Fibroblast of skin of scalp (primary cell): ENCODE results near the gene CDCA4.

Source experiments
- DNase-seq: peaks from one replicate; pipeline ENCODE4 v3.0.0-alpha.2; 2013

The CDCA4 gene

DNA sequence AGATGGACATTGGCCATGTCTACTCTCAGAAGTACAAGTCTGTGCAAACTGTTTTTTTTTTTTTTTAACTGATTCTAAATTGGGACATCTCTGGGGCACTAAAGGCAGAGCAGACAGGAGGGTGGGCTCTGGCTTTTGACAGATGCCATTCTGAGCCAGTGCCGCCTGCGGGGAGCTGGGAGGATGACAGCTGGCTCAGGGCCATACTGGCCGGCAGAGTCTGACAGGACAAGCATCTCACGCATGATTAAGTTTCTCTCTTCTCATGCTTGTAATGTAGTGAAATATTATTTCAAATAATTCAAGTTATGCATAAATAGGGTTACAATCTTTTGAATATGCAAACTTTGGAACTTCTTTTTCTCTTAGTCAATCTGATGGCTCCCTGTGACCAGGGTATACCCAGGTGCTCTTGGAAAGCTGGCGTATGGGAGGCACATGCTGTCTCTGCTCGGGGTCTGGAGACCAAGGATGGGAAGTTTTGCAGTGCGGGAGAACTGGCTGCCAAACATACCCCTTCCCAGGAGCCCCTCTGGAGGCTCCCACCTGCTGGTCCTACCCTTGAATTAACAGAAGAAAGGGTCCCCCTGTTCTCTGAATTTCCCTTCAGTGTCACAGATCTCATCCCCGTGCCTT lies 7.6 kb downstream of the CDCA4 start:
- DNase-seq: peak; percentile 45

DNA sequence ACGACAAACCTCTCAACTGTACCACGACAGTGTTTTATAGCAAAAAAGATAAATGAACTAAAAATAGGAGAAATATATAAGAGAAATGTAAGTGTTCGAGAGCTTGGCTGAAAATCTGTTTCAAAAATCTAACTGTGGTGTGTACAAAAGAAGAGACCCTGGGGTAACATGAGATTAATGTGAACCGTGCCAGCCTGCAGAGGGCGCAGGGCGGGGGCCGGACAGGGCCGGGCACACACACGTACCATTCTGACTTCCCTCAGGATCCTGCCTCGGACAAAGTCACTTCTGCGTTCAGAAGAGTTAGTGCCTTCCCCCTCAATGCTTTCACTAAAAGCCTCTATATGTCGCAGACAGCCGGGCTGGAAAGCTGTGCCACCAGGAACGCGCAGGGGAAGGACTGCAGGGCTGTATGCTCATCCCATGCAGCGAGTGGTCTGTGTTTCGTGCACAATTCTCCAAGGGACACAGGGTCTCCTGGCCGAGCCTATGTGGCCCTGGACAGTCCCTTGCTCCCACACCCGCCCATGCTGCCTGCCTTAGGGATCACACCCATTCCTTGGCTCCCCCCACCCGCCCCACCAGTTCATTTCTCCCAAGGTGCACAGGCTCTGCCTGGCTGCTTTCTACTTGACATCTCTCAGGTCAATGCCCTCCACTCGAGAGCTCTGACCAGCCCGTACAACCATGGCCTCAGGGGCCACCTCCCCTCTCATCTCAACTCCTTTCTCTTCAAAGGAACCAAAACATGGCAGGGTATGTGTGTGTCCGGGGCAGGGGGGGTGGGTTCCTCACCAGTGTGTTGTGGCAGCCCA lies 8.5 kb downstream of the CDCA4 start:
- no peak for DNase-seq

DNA sequence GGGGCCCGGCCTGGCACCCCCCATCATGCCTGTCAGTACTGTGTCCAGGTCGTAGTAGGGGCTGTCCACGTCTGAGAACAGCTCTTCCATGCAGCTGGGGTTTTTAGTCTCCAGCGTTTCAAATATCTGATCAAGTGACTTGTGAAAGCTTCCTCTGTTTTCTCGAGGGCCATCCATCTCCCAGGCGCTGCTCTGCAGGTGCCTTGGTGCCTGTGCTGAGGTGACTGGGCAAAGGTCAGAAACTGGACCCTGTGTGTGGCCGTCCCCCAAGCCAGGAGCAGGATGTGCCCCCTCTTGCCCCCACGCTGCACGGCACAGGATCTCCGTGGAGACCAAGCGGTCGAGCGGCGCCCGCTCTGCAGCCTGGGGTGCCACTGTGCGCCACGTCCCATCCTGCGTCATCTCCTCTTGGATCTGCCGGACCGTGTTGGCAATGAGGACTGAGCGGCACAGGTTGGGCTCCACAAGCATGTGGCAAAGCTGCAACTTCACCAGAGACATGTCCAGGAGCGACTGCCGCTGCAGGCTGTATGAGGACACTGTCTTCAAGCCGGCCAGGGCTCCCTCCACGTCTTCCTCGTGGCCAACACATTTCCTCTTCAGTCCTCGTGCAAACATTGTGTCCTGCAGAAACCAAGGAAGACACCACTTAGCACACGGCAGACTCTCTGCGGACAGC lies 9.4 kb downstream of the CDCA4 start:
- DNase-seq: no peak

DNA sequence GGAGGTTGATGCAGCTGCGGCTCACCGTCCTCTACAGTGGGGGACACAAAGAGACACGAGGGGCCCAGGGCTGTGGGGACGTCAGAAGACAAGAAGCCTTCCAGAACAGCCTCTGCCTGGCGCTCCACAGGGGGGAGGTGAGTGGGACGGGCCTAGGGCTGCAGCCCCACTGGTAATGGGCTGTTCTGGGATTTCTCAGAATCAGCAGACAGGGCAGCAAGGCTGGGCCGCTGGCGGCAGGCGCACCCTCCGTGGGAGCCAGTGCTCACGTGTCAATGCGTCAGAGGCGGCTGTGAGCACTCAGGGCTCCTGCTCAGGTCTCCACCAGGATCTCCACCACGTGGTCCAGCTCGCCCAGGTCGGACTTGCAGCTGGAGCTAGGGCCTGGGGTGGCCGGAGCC lies 10.0 kb downstream of the CDCA4 start:
- DNase-seq: no peak

DNA sequence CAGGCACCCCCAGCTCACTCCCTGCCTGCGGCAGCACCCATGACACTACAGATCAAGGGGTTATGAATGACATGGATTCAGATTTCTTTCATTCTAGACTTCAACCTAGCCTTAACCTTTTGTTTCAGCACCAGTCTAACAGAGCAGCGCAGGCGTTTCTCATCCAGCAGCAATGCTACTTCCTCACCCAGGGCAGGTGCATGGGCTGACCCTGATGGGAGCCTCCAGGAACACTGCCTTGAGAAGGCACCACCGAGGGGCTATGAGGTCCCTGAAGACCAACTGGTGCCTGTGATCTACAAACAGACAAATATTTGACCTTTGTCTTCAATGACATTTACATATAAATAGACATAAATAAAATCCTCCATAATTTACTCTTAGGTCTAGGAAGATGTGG lies 10.8 kb downstream of the CDCA4 start:
- no peak for DNase-seq

DNA sequence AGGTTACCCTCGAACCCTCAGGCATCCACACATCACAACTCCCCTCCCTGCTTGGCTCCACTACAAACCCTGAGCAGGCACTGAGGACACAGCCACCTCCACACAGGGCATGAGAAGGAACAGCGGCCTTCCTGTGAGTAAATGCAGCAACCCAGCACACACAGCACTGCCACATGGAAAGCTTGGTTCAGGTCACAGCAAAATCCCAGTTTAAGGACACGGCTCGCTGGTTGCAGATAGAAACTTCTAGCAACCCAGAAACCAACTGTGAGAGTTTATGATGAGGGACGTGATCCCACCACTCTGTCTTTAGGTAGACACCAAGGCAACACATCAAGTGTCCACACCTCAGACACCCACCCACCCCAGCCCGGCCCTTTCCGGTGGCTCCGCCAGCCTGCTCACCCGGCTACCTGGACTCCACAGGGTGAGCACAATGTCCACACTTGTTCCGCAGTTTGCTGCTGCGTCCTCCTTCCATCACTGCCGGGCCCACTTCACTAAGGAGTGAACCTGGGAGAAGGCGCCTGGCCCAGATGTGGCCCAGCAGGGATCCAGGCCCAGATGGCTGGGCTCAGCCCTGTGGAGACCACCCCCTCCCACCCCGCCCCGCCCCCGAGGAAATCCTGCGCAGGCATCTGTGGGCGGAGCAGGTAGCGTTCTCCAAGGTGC lies 13.2 kb downstream of the CDCA4 start:
- DNase-seq: no peak

DNA sequence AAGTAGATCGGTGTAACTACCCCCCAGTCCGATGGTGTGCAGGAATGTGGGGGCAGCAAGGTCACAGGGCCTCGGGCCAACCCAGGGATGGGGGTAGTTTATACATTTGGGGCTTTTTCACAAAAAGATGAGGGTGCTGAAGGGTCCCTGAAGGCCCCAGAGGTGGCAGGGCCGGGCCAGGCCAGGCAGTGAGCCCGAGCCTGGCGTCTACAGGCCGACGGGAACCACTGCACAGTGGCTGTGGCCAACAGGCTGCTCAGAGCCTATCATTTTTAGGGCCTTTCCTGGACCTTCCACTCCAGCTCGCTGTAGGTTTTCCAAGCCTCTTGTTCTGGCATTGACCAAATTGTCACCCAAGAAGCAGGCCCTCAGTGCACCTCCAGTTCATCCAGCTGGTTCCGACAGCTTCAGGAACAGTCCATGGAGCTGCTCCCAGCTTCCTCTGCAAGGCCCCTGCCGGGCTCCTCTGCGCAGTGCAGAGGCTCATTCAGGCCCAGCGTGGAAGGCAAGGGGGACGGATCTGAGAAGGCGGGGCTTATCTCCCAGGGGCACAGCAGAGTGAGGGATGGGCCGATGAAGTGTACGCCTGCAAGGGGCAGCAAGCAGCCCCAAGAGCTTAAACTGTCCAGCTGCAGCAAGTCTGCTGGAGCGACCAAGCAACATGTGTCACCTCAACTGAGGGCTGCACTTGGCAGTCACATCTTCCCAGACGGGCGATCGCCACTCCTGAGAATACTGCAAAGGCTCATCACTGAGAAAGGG lies 13.9 kb downstream of the CDCA4 start:
- DNase-seq: no peak

DNA sequence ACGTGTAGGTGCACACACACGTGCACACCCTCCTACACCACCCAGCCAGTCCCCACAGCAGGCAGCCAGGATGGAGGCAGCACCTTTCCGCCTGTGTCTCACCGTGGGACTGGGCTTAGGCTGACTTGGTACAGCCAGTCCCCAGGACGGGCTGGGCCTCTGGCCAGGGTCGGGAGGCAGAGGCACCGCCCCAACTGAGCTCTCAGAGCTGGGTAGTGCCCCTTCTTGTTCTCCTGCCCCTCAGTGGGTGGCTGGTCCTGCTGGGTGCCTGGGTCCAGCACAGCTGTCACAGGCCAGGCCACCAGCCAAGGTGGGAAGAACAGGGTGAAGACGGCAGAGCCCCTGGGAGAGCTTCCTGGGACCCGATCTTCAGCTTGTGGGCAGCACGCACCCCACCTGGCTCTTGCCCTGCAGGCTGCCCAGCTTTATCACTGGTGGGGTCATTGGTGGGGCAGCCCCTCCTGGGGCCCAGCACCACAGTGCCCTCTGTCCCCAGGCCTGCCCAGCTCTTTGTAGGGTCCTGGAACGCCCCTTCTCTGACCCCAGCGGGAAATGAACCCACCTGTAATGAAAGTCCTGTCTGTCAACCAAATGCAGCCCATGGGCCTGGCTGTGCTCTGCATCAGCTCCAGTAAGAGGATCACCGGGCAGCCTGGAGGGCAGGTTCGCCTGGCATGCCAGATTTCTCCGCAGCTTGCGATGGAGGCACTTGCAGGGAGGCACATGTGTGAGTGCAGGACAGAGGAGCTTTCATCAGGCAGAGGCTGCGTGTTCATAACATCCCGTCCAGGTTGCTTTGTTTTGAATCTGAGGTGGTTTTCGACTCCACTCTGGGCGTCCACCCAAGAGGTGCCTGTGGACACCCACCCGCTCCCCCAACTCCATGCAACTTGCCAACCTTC lies 14.7 kb downstream of the CDCA4 start:
- DNase-seq: no peak

DNA sequence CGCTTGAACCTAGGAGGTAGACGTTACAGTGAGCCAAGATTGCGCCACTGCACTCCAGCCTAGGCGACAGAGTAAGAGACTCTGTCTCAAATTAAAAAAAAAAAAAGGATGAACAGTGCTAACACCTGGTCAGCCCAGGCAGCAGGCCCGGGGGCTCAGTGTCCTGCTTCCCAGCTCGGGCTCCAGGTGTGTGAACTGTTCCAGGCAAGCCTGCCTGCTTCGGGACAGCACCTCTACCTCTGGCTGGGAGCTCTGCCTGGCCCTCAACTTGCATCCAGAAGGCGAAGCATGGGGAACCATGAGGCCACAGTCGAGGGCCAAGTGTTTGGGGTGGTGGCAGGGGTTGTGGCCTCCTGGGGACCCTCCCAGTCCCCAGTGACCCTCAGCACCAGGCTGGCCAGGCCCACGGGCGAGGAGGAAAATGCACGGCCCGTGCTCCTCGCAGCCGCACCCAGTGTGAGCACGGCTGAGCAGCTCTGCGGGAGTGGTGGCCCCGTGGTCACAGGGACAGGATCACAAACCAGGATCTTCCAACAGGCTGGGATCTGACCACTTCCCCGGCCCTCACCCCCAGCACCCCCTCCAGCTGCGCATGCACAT lies 15.5 kb downstream of the CDCA4 start:
- no peak for DNase-seq

DNA sequence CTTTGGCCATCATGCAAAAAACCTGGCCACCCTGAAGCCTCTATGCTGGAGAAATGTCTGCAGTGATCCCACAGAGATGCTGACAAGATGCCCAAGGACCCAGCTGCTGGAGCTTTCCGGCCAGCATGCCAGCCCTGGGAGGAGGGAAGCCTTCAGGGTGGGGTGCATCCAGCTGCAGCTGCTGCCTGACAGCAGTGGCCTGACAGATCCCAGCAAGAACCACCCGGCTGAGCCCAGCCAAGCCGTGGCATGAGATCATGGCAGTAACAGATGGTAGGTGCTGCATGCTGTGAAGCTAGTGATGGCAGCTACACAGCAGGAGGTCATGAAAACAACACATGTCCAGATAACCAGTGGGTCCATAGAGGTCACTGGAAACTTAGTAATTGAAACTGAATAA lies 21.5 kb downstream of the CDCA4 start:
- no peak for DNase-seq

DNA sequence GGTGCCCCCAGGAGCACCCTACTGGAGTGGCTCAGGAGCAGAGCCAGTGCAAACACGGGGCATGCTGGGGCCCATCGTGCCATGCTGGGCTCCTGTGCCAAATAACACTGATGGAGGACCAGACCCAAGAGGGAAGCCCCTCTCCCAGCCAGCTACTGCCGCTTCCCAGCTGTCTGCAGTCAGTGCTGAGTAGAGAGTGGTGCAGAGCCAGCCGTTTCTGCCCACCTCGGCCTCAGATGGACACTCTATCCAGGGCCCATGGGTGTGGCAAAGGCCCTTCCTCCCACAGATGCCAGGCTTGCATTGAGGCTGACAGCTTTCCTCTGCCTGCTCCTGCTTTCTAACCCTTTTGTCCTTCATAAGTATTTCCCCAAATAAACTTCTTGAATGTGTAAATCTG lies 22.1 kb downstream of the CDCA4 start:
- no peak for DNase-seq

DNA sequence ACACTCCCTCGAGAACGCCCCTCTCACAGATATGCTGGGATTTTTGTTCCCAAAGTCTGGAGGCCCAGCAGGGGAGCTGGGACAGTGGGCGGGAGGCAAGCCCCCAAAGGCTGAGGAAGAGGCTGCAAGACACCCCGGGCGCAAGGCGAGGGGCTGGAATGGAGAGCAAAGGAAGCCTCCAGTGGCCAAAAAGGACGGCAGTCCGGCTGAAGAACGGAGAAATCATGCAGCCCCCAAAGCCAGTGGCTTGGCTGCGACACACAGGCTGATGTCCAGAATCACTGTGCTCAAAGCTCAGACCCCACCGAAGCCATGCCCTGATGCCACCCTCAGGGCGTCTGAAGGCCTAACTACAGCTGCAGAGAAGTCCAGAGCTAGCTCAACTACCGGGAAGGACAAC lies 24.4 kb downstream of the CDCA4 start:
- DNase-seq: no peak

DNA sequence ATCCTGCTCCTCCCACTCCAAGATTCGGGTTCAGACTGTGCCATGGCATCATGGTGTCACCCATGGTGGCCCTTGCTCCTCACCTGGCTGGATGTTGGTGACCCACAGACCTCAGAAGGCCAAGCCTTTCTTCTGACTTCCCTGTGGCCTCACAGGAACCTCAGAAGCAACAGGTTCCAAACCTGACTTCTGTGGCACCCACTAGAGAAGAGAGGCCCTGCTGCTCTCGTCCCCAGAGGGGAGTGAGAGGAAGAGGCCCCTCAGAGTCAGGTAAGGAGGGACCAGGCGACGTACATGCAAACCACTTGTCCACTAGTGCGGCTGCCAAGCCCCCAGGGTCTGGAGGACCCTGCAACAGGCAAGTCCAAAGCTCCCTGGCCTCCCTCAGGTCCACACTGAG lies 24.9 kb downstream of the CDCA4 start:
- no peak for DNase-seq

DNA sequence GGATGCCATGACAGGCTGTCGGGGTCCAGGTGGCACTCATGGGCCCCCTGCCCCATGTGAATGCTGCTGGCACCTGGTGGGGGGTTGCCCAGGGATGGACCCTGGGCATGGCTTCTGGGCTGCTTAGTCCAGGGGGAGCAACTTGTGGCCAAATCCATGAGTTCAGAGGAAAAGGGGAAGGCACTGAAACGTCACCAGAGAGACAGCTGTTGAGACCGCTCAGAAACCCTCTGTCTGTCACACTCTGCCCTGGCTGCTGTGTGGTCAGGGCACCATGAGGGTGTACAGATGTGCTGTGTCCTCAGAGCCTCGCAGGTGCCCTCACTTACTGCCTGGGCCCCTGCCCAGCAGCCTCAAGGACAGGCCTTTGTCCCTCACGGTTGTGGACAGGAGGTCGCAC lies 25.9 kb downstream of the CDCA4 start:
- no peak for DNase-seq

DNA sequence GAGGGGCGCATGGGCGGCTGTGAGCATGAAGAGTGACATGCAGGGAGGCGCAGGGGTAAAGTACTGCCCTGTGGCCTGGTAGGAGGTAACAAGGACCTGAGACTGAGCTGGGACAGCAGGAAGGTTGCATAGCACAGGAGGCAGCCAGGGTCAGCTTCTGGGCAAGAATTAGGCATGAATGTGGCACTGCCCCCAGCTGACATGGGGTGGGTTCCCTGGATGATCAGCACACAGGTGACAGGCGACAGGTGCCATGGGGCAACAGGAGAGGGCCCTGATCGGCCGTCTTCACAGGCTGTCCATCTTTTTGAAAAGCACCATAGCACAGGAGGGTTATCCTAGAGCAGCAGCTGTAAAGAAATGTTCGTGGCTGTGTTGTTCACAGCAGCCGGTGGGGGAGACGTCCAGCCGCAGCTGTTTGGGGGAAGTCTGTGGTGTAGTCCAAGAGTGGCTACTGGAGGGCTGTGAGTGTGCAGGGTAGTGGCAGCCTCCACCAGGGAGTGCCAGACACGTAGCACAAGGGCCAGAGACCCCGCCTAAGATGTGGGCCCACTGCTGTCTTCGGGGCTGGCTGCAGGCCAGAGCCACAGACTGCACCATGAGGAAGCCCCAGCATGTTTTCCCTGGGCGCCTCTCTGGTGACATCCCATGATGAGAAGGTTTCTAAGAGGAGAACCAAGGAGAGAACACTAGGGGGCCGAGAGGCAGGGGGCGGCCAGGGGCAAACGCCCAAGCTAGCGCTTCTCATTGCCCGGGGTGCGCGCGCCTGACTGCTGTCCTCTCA lies 26.9 kb downstream of the CDCA4 start:
- no peak for DNase-seq

DNA sequence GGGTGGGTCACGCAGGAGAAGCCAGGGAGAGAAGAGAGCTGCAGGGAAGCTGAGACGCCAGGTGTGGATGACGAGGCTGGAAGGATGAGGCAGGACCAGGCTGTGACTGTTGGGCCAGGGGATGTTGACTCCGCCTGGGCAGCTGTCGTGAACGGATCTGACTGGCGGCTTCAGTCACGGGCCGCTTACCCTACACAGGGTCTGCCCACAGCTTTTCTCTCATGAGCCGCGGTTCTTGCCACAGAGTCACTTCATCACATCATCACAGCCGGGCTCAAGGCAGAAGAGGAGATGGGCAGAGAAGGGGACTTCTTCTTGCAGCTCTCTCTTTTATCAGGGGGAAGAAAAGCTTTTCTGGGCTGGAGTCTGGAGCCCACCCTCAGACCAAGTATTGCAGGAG lies 27.6 kb downstream of the CDCA4 start:
- no peak for DNase-seq

DNA sequence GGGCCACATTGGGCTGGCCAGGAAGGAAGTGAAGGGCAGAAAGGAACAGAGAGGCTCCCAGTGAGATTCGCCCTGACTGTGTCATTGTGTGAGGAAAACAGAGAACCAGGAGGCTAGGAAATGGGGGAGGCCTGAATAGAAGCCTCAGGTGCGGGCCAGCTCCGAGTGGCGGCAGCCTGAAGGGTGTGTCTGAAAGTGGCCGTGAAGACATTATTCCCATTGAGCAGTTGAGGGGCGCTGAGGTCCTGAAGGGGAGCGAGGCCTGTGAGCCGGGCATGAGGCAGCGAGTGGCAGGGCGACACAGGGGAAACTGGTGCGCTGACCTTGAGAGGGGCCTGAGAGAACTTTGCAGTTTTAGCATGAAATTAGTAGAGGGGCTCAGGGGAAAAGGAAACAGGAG lies 28.4 kb downstream of the CDCA4 start:
- DNase-seq: no peak

DNA sequence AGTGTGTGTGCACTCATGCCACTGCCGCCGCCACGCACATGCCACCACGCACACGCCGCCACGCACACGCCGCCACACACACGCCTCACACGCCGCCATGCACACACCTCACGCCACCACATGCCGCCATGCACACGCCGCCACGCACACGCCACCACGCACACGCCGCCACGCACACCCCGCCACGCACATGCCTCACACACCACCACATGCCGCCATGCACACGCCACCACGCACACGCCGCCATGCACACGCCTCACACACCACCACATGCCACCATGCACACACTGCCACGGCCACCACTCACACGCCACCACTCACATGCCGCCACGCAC lies 29.0 kb downstream of the CDCA4 start:
- no peak for DNase-seq

DNA sequence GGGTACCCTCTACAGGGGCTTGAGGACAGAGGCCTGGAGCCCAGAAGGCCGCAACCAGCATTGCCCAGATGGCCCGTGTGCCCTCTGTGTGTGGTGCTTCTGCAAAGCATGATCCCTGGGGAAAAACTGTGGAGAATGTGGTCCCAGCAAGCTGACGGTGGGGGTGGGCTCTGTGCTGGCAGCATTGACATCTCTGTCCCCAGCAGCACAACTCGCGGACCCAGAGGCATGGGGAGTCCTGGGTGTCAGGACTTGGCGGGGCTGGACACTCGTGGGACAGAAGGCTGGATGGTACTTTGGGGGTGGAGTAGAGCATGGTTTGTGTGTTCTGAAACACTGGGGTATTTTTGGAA lies 31.0 kb downstream of the CDCA4 start:
- no peak for DNase-seq

DNA sequence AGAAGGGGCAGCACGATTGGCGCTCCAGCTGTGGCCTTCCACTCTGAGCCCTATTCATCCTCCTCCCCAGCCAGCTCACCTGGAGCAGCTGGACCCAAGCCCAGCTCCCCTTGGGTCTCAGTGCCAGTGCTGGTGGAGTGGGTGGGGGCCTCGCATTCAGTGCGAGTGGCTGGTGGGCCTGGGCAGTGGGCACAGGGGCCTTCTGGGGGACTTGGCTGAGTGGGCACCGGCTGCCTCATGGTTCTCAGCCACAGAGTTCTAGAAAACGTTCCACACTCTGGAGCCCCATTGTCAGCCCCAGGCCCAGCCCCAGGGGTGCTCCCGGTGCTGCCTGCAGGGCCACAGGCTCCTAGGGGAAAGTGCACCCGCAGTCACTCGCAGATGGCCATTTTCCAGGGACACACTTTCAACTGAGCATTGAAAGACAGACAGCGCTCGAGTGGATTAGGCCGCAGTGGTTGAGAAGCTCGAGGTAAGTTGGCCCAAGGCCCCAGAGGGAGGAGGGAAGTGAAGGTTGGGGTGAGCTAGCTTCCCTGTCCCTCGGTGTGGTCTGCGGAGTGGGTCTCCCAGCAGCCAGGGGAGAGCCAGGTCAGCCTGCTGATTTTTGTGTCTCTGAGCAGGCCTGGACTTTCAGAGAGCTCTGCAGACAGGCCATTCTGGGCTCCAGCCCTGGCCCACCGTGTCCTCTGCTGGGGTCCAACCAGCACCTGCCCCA lies 31.5 kb downstream of the CDCA4 start:
- no peak for DNase-seq
